IMR-90 (cell line): ENCODE results near the gene MSMO1. TPM values are rescaled to one million over a fixed set of nuclear protein-coding genes. Genes with fewer than 3 reads are reported as not detected.

Experiments
- ATAC-seq: fragments of 200-7000 bp; cut with Tn5 transposase; 2 replicates; pipeline ENCODE4 v1.9.1; 2020; ENCODE audit warnings: low read depth, mild to moderate bottlenecking, moderate library complexity
- BruUV-seq: library from RNA; stranded (reverse); fragments of 400-500 nt; replicated peaks from 2 replicates; lab custom pipeline; 2021; lab: Mats Ljungman, UMichigan
- CTCF ChIA-PET: fragments of 300-600 bp; formaldehyde crosslinking; extraction: SDS; loops from one replicate; lab custom pipeline; 2021; ENCODE audit warnings: antibody characterized with exemption; lab: Yijun Ruan, JAX
- POLR2A ChIA-PET: fragments of 300-600 bp; sonication (Branson Sonifier 250); formaldehyde crosslinking; loops from one replicate; lab custom pipeline; 2022; ENCODE audit warnings: antibody characterized with exemption; ENCODE audit not compliant: unreplicated experiment; lab: Charles Lee
- DNase-seq: peaks from one replicate; pipeline ENCODE4 v3.0.0; 2013
- H2AFZ ChIP-seq: replicated peaks from 2 replicates; pipeline ENCODE3; 2013; ENCODE audit warnings: low read length, mild to moderate bottlenecking; ENCODE audit not compliant: poor library complexity
- H2AK5ac ChIP-seq: 2 replicates; pipeline ENCODE4 v1.6.1; 2013; ENCODE audit warnings: low read depth, low read length, inconsistent platforms
- H2AK9ac ChIP-seq: replicated peaks from 2 replicates; pipeline ENCODE3; 2013; ENCODE audit warnings: mild to moderate bottlenecking, low read depth, low read length, moderate library complexity; ENCODE audit not compliant: poor library complexity
- H2BK120ac ChIP-seq: 2 replicates; pipeline ENCODE4 v1.6.1; 2013; ENCODE audit warnings: low read depth, low read length, inconsistent platforms
- H2BK15ac ChIP-seq: 3 replicates; pipeline ENCODE4 v1.6.1; 2013; ENCODE audit warnings: low read depth, low read length, inconsistent platforms
- H2BK20ac ChIP-seq: 2 replicates; pipeline ENCODE4 v1.6.1; 2013; ENCODE audit warnings: low read depth, mild to moderate bottlenecking, inconsistent platforms, low read length, moderate library complexity
- H2BK5ac ChIP-seq: 2 replicates; pipeline ENCODE4 v1.6.1; 2013; ENCODE audit warnings: mild to moderate bottlenecking, low read depth, low read length, inconsistent platforms; ENCODE audit not compliant: poor library complexity, severe bottlenecking
- H3K14ac ChIP-seq: replicated peaks from 2 replicates; pipeline ENCODE4 v1.6.1; 2013; ENCODE audit warnings: low read depth, low read length, inconsistent platforms
- H3K18ac ChIP-seq: 2 replicates; pipeline ENCODE4 v1.6.1; 2013; ENCODE audit warnings: low read depth, low read length, control low read depth
- H3K23ac ChIP-seq: 2 replicates; pipeline ENCODE4 v1.6.1; 2013; ENCODE audit warnings: low read depth, low read length, inconsistent platforms
- H3K27ac ChIP-seq: 2 replicates; pipeline ENCODE4 v1.5.1; 2013; ENCODE audit warnings: mild to moderate bottlenecking, control low read depth, low read length; ENCODE audit not compliant: insufficient read depth
- H3K27me3 ChIP-seq: 2 replicates; pipeline ENCODE4 v1.6.1; 2013; ENCODE audit warnings: low read length; ENCODE audit not compliant: control insufficient read depth, insufficient read depth
- H3K36me3 ChIP-seq: 2 replicates; pipeline ENCODE4 v1.6.1; 2013; ENCODE audit warnings: low read length, mixed read lengths; ENCODE audit not compliant: control insufficient read depth, insufficient read depth
- H3K4ac ChIP-seq: 2 replicates; pipeline ENCODE4 v1.6.1; 2013; ENCODE audit warnings: low read depth, low read length, inconsistent platforms
- H3K4me1 ChIP-seq: 2 replicates; pipeline ENCODE4 v1.6.1; 2013; ENCODE audit warnings: low read length, mixed read lengths; ENCODE audit not compliant: control insufficient read depth, insufficient read depth
- H3K4me2 ChIP-seq: 2 replicates; pipeline ENCODE4 v1.6.1; 2013; ENCODE audit warnings: low read depth, mild to moderate bottlenecking, control low read depth, low read length, moderate library complexity
- H3K4me3 ChIP-seq: 2 replicates; pipeline ENCODE4 v1.5.1; 2013; ENCODE audit warnings: low read depth, mild to moderate bottlenecking, control low read depth, low read length, moderate library complexity; ENCODE audit not compliant: insufficient read depth
- H3K56ac ChIP-seq: 2 replicates; pipeline ENCODE4 v1.6.1; 2013; ENCODE audit warnings: low read length, inconsistent platforms; ENCODE audit not compliant: insufficient read depth; ENCODE audit errors: extremely low read depth
- H3K79me1 ChIP-seq, 2 experiments: 2 replicates each; pipeline ENCODE4 v1.6.1; 2013; ENCODE audit warnings: low read length in 2 of 2, inconsistent platforms in 1 of 2, low read depth in 1 of 2
- H3K9ac ChIP-seq: 2 replicates; pipeline ENCODE4 v1.6.1; 2013; ENCODE audit warnings: low read depth, low read length, control low read depth
- H3K9me1 ChIP-seq: 2 replicates; pipeline ENCODE4 v1.6.1; 2013; ENCODE audit warnings: low read length, inconsistent platforms; ENCODE audit not compliant: insufficient read depth
- H3K9me3 ChIP-seq: 2 replicates; pipeline ENCODE4 v1.6.1; 2013; ENCODE audit warnings: low read length; ENCODE audit not compliant: control insufficient read depth, insufficient read depth
- H4K20me1 ChIP-seq: 2 replicates; pipeline ENCODE4 v1.6.1; 2013; ENCODE audit warnings: low read length, inconsistent platforms; ENCODE audit not compliant: insufficient read depth
- H4K5ac ChIP-seq: 2 replicates; pipeline ENCODE4 v1.6.1; 2013; ENCODE audit warnings: mild to moderate bottlenecking, low read depth, low read length, control low read depth
- H4K8ac ChIP-seq, 2 experiments: 2 replicates each; pipeline ENCODE4 v1.6.1; 2013; ENCODE audit warnings: low read depth in 2 of 2, low read length in 2 of 2, control low read depth in 1 of 2, inconsistent platforms in 1 of 2
- H4K91ac ChIP-seq: 2 replicates; pipeline ENCODE4 v1.6.1; 2013; ENCODE audit warnings: low read depth, low read length, inconsistent platforms; ENCODE audit not compliant: insufficient read depth
- BHLHE40 ChIP-seq: fragments of 150-350 bp; IDR thresholded peaks from 2 replicates; pipeline ENCODE4 v1.6.1; 2016; ENCODE audit warnings: mild to moderate bottlenecking, low read depth, low read length
- CEBPB ChIP-seq: IDR thresholded peaks from 2 replicates; pipeline ENCODE4 v1.6.1; 2012; ENCODE audit warnings: low read depth, low read length, improper control_type of control experiment
- CHD1 ChIP-seq: IDR thresholded peaks from 2 replicates; pipeline ENCODE4 v1.6.1; 2012; ENCODE audit warnings: low read depth, low read length, improper control_type of control experiment
- CTCF ChIP-seq: conservative IDR thresholded peaks from 2 replicates; pipeline ENCODE4 v1.5.1; 2012; ENCODE audit warnings: mild to moderate bottlenecking, low read depth, low read length, improper control_type of control experiment
- ELK1 ChIP-seq: fragments of 150-350 bp; IDR thresholded peaks from 2 replicates; pipeline ENCODE4 v1.6.1; 2016; ENCODE audit warnings: low read depth, mild to moderate bottlenecking, low read length, moderate library complexity, borderline replicate concordance
- FOS ChIP-seq: fragments of 150-350 bp; IDR thresholded peaks from 2 replicates; pipeline ENCODE4 v1.6.1; 2016; ENCODE audit warnings: low read depth, low read length
- MAFK ChIP-seq: IDR thresholded peaks from 2 replicates; pipeline ENCODE4 v1.6.1; 2012; ENCODE audit warnings: low read depth, low read length, improper control_type of control experiment
- MAZ ChIP-seq: IDR thresholded peaks from 2 replicates; pipeline ENCODE4 v1.6.1; 2012; ENCODE audit warnings: low read depth, mild to moderate bottlenecking, low read length, improper control_type of control experiment, moderate library complexity, borderline replicate concordance
- MXI1 ChIP-seq: IDR thresholded peaks from 2 replicates; pipeline ENCODE4 v1.6.1; 2012; ENCODE audit warnings: low read depth, mild to moderate bottlenecking, low read length, moderate library complexity, borderline replicate concordance
- NFE2L2 ChIP-seq: fragments of 150-350 bp; IDR thresholded peaks from 2 replicates; pipeline ENCODE4 v1.6.1; 2016; ENCODE audit warnings: low read depth, mild to moderate bottlenecking, low read length
- POLR2A ChIP-seq: IDR thresholded peaks from 2 replicates; pipeline ENCODE4 v1.6.1; 2012; ENCODE audit warnings: mild to moderate bottlenecking, low read depth, low read length
- RAD21 ChIP-seq: IDR thresholded peaks from 2 replicates; pipeline ENCODE4 v1.6.1; 2012; ENCODE audit warnings: low read length, improper control_type of control experiment
- RCOR1 ChIP-seq: IDR thresholded peaks from 2 replicates; pipeline ENCODE4 v1.6.1; 2012; ENCODE audit warnings: mild to moderate bottlenecking, low read length, improper control_type of control experiment; ENCODE audit not compliant: insufficient replicate concordance
- RFX5 ChIP-seq: IDR thresholded peaks from 2 replicates; pipeline ENCODE4 v1.8.0; 2012; ENCODE audit warnings: low read depth, mild to moderate bottlenecking, low read length, moderate library complexity
- SMC3 ChIP-seq: fragments of 150-350 bp; IDR thresholded peaks from 2 replicates; pipeline ENCODE4 v1.6.1; 2016; ENCODE audit warnings: low read depth, mild to moderate bottlenecking, antibody characterized with exemption, low read length, moderate library complexity
- USF2 ChIP-seq: fragments of 150-350 bp; IDR thresholded peaks from 2 replicates; pipeline ENCODE4 v1.6.1; 2017; ENCODE audit warnings: mild to moderate bottlenecking, antibody characterized with exemption, low read length, low read depth
- WGBS, 2 experiments: methylation state at CpG; one replicate each; pipeline versions ENCODE4 v1.1.5 to v1.1.7; 2013; ENCODE audit warnings: missing lambda C conversion rate in 2 of 2; ENCODE audit not compliant: insufficient read length in 1 of 2; ENCODE audit errors: extremely low coverage in 2 of 2; 5-methylcytosine and 5-hydroxymethylcytosine counted together
- dilution Hi-C: fragments of 300-500 bp; cut with HindIII; formaldehyde crosslinking; loops from one replicate; pipeline ENCODE4 v1.14.3; 2018; ENCODE audit warnings: low sequenced_read_pairs; ENCODE audit not compliant: unreplicated experiment
- in situ Hi-C: fragments of 300-500 bp; cut with MboI; formaldehyde crosslinking; loops from 3 replicates; pipeline ENCODE4 v1.14.3; 2019; ENCODE audit warnings: low sequenced_read_pairs, inconsistent platforms, mixed read lengths
- intact Hi-C: fragments of 100-400 bp; cut with micrococcal nuclease; formaldehyde crosslinking; loops from 2 replicates; pipeline ENCODE4 v1.10.0; 2022
- polyA plus RNA-seq, 3 experiments: library from polyadenylated mRNA; depleted of rRNA; stranded (reverse); fragments of >200 nt; gene quantifications; 2 replicates each; pipeline ENCODE4 v1.2.3, GENCODE V29; 2012; ENCODE audit warnings: low replicate concordance in 1 of 3
- total RNA-seq: library from RNA; depleted of rRNA; stranded (reverse); fragments of >200 nt; gene quantifications from 2 replicates; pipeline ENCODE4 v1.2.3, GENCODE V29; 2012

Gene MSMO1
- total and polyA plus RNA-seq, 2 of the 4 experiments (the other 2 are of a cell fraction): 40.1 to 42.1 TPM

GRCh38 chr4:165381821-165382373, 54.4 kb downstream of the MSMO1 start:
- no peak overlapping the region for H2AFZ ChIP-seq
- no peaks in the 10 kb centered on the region for H3K9me3 ChIP-seq
- 53% methylated on average over 2 of the region's 3 CpGs; no CpG with 5 or more reads in 1 of the 2 experiments for WGBS, 2 experiments
- no peak overlapping the region for H2BK120ac ChIP-seq
- no peak overlapping the region for H3K56ac ChIP-seq
- H3K4me1 ChIP-seq: no peaks in the 10 kb centered on the region
- no peak overlapping the region for H4K5ac ChIP-seq
- dilution Hi-C loops: no loop called here
- no peak overlapping the region for H4K91ac ChIP-seq
- H3K9ac ChIP-seq: no peak overlapping the region
- ChIA-PET CTCF (interaction anchor here (1.9 kb wide), 1 partner anchor 251 kb away, joined by 6 read pairs; no protein-coding TSS in a partner anchor), POLR2A (no interaction called here)
- H3K23ac ChIP-seq: no peak overlapping the region
- no peak overlapping the region for H3K4me3 ChIP-seq
- H4K8ac ChIP-seq: no peak overlapping the region
- ATAC-seq (no peak), DNase-seq (no peak)
- no peak overlapping the region for H3K4ac ChIP-seq
- peaks cover 2% of the 10 kb centered on the region; the same call in 1 of the 2 replicates for H3K27me3 ChIP-seq
- no peaks in the 10 kb centered on the region for H3K9me1 ChIP-seq
- TF ChIP-seq ELK1 (no peak), MAZ (no peak), RFX5 (no peak), RAD21 (no peak), FOS (no peak), BHLHE40 (no peak), CHD1 (no peak), SMC3 (no peak), CTCF (no peak), NFE2L2 (no peak), USF2 (no peak), CEBPB (no peak), POLR2A (no peak), MXI1 (no peak), RCOR1 (no peak), MAFK (no peak)
- no peak overlapping the region for H2BK5ac ChIP-seq
- no TSS peak for BruUV-seq
- H2AK5ac ChIP-seq: no peak overlapping the region
- H3K18ac ChIP-seq: no peak overlapping the region
- no peaks in the 10 kb centered on the region for H3K36me3 ChIP-seq
- intact Hi-C loops: no loop called here
- H4K20me1 ChIP-seq: no peaks in the 10 kb centered on the region
- H3K4me2 ChIP-seq: no peak overlapping the region
- no peak overlapping the region for H3K27ac ChIP-seq
- no peak overlapping the region for H2BK20ac ChIP-seq
- in situ Hi-C loops: no loop called here
- H3K14ac ChIP-seq: no peak overlapping the region
- H2AK9ac ChIP-seq: no peak overlapping the region
- H2BK15ac ChIP-seq: no peak overlapping the region
- no peaks in the 10 kb centered on the region for H3K79me1 ChIP-seq
